ENCODE data around the gene SYNC. TPM values are rescaled to one million over a fixed set of nuclear protein-coding genes. Genes with fewer than 3 reads are reported as not detected.
A peak's percentile ranks its signal among the peaks of the same experiment; 100 is the strongest.

The SYNC gene
- total and polyA plus RNA-seq, 3 donors from 2014 or later: 9.0 to 12.4 (median 11.8) TPM

DNA sequence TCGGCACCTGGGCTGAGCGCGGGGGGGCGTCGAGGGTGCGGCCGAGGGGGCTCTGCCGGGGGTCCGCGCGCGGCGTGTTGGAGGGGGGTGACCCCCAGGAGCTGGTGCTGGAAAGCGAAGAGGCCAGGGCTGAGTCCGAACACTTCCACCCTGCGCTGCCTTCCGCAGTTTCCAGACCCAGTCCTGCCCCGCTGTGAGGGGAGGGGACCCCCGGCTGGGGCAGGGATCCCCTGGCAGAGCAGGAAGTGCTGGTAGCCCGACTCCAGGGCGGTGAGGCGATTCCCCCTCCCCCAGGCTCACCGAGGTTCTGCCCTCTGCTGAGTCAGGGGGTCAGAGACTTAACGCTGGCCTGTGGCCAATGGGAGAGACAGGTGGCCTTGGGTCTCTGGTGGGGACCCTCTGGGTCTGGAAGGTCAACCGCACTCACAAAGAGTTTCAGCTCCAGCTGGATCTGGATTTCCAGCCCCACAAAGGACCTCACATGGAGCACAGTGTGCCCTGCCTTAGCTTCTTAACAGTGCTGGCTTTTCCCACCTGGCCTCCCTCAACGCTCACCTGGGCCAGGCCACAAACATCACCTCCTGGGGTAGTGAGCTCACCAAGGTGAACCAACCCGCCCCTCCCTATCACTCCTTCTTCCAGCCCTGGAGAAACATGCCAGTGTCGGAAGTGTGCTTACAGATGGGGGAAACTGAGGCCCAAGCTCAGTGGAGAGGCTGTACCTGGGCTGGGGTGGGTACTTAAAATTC is 39.8 kb upstream of the SYNC start:
- DNase-seq: no peak
- H3K4me1 ChIP-seq: peaks cover 20% of the 10 kb centered on the region
- H3K36me3 ChIP-seq (ENCODE audit: low read depth, missing control alignments): no peaks in the 10 kb centered on the region
- no peaks in the 10 kb centered on the region for H3K27me3 ChIP-seq
- H3K27ac ChIP-seq: peak overlapping the region; percentile 78 to 80
- TF ChIP-seq, protein P1, sequence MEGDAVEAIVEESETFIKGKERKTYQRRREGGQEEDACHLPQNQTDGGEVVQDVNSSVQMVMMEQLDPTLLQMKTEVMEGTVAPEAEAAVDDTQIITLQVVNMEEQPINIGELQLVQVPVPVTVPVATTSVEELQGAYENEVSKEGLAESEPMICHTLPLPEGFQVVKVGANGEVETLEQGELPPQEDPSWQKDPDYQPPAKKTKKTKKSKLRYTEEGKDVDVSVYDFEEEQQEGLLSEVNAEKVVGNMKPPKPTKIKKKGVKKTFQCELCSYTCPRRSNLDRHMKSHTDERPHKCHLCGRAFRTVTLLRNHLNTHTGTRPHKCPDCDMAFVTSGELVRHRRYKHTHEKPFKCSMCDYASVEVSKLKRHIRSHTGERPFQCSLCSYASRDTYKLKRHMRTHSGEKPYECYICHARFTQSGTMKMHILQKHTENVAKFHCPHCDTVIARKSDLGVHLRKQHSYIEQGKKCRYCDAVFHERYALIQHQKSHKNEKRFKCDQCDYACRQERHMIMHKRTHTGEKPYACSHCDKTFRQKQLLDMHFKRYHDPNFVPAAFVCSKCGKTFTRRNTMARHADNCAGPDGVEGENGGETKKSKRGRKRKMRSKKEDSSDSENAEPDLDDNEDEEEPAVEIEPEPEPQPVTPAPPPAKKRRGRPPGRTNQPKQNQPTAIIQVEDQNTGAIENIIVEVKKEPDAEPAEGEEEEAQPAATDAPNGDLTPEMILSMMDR (IDR thresholded peaks at IDR 0.05): no peak
- WGBS, 2 donors: 22 to 26% methylated on average over 3 to 26 of the region's 28 CpGs
- no peaks in the 10 kb centered on the region for H3K9me3 ChIP-seq
- peak overlapping the region; percentile 67 to 80 for H3K4me3 ChIP-seq
- intact Hi-C loops (cut with DNase I; ENCODE audit: low total_unique reads): no loop called here

DNA sequence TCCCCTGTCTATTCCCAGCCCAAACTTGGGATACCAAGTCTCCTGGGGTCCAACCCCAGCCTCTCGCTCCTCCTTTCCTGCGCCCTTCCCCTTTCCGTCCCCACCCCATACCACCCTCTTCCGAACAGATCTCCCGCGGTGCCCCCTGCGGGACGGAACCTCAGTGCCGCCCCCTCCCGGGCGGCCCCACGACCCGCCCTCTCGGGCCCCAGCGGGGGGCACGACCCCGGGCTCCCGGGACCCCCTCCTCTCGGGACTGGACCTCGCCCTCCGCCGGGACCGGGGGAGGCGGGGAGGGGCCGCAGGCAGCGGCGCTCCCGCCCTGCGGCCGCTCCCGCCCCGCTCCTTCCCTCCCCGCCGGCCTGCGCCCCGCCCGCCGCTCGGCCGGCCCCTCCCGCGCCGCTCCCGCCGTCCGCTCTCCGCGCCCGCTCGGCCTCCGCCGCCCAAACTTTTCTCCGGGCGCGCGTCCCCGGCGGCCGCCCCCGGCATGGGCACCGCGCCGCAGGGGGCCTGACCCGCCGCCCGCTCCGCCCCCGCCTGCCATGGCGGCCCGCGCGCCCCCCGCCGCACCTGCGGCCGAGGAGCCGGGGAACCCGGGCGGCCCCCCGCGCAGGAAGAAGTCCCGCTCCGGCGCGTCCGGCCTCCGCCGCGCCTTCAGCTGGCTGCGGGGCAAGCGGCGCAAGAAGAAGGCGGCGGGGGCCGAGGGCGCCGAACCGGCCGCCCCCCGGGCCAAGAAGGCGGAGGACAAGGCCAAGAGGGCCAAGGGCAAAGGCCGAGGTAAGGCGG is 39.0 kb upstream of the SYNC start:
- H3K27me3 ChIP-seq: no peaks in the 10 kb centered on the region
- H3K4me3 ChIP-seq: peak overlapping the region; percentile 67 to 80
- H3K4me1 ChIP-seq: peaks cover 23% of the 10 kb centered on the region
- DNase-seq: no peak
- intact Hi-C loops (cut with DNase I; ENCODE audit: low total_unique reads): no loop called here
- H3K36me3 ChIP-seq (ENCODE audit: low read depth, missing control alignments): no peaks in the 10 kb centered on the region
- H3K27ac ChIP-seq: peak overlapping the region; percentile 78 to 80
- no peaks in the 10 kb centered on the region for H3K9me3 ChIP-seq
- 1% methylated on average over 28 to 36 of the region's 103 CpGs for WGBS, 2 donors
- TF ChIP-seq POLR2A (IDR thresholded peaks at IDR 0.05): no peak
- TF ChIP-seq, protein P1 (IDR thresholded peaks at IDR 0.05): peak in 2 of 3 experiments; percentile 13 to 43

DNA sequence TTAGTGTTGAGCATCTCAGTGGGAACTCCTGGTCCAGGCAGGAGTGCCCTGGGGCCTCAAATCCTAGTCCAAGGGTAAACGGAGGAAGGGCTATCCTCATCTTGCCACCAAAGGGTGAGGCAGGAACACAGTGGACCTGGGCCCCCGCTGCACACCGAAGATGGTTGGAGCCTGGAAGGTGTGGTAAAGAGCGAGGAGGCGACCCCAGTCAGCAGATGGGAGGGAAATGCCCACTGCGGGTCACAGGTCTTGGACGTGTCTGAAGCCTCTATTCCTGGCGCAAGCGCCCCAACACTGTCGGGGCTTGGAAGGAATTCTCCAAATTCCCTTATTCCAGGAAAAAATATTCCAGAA is 38.5 kb upstream of the SYNC start:
- peak overlapping the region in 1 of 2 donors; percentile 80 for H3K27ac ChIP-seq
- intact Hi-C loops (cut with DNase I; ENCODE audit: low total_unique reads): no loop called here
- H3K9me3 ChIP-seq: no peaks in the 10 kb centered on the region
- no peak for TF ChIP-seq POLR2A (IDR thresholded peaks at IDR 0.05)
- TF ChIP-seq, protein P1 (IDR thresholded peaks at IDR 0.05): no peak
- H3K4me3 ChIP-seq: peak overlapping the region; percentile 65 to 67
- H3K4me1 ChIP-seq: peaks cover 23% of the 10 kb centered on the region
- 19 to 35% methylated on average over 8 to 10 of the region's 10 CpGs for WGBS, 2 donors
- H3K27me3 ChIP-seq: no peaks in the 10 kb centered on the region
- DNase-seq: no peak
- no peaks in the 10 kb centered on the region for H3K36me3 ChIP-seq (ENCODE audit: low read depth, missing control alignments)

DNA sequence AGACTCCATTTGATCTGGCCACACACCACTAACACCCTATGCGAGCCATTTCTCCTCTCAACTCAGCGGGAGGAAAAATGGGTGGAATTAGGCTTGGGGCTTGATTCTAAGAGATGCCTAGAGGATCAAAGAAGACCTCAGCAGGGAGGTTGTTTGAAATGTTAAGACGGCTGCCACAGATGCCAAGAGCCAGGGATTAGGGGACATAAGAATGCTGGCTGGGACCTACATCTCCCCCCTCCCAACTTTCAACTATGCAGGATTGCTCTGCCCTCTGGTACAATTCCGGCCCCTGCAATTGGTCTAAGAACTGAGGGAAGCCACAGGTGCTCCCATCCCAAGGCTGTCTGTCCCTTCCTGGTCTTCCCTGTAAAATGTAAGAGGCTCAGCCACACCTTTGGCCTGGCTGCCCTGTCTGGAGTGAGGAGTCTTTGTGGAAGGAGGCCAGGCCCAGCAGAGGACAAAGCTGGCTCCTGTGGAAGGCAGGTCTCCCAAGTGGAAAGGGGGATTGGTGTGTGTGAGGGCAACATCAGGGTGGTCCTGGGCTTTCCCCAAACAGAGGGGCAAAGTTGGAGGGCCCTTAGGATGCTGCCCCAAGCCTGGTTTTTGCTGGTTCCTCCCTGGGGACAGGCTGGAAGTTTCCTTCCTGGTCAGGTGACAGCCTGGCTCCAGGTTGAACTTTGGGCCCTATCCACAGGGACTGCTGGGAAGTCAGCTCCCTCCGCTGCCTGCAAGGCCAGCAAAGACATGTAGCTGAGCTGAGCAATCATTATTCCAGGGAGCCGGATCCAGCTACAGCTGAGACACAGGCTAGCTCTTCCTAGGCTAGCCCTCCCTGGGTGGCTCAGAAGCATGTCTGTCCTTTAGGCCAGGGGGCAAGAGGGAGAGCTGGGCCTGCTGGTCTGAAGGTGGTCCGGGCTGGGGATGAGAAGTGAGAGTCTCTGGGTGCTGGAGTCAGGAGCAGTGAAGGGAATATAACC is 34.5 kb upstream of the SYNC start:
- Histone ChIP-seq H3K4me1 (peaks cover 20% of the 10 kb centered on the region), H3K9me3 (no peaks in the 10 kb centered on the region), H3K27ac (no peak overlapping the region), H3K36me3 (ENCODE audit: low read depth, missing control alignments) (no peaks in the 10 kb centered on the region), H3K27me3 (no peaks in the 10 kb centered on the region), H3K4me3 (no peak overlapping the region)
- no peak for TF ChIP-seq POLR2A (IDR thresholded peaks at IDR 0.05)
- WGBS, 2 donors: 90 to 91% methylated on average over 7 of the region's 7 CpGs
- DNase-seq: no peak
- intact Hi-C loops (cut with DNase I; ENCODE audit: low total_unique reads): no loop called here

Data from testis (tissue), 3 donors.